ENCODE results near the gene GNAT1.

GNAT1 gene

DNA sequence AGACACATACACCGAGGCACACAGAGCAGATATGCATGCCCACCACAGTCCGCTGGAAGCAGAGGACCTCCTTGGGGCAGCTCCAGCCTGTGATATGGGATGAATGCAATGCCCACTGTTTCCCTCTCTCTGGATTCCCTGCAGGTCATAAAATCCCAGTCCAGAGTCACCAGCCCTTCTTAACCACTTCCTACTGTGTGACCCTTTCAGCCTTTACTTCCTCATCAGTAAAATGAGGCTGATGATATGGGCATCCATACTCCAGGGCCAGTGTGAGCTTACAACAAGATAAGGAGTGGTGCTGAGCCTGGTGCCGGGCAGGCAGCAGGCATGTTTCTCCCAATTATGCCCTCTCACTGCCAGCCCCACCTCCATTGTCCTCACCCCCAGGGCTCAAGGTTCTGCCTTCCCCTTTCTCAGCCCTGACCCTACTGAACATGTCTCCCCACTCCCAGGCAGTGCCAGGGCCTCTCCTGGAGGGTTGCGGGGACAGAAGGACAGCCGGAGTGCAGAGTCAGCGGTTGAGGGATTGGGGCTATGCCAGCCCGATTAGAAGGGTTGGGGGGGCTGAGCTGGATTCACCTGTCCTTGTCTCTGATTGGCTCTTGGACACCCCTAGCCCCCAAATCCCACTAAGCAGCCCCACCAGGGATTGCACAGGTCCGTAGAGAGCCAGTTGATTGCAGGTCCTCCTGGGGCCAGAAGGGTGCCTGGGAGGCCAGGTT is at the start of gene GNAT1:
GNAT1 (plus strand) TSS at position 675 of the 725 bp plus-strand sequence. CDS start 116 bp downstream, outside the sequence.
- no peak for TF ChIP-seq EZH2phosphoT487 (IDR thresholded peaks at IDR 0.05; ENCODE audit: low read depth)
- TF ChIP-seq, protein P1, sequence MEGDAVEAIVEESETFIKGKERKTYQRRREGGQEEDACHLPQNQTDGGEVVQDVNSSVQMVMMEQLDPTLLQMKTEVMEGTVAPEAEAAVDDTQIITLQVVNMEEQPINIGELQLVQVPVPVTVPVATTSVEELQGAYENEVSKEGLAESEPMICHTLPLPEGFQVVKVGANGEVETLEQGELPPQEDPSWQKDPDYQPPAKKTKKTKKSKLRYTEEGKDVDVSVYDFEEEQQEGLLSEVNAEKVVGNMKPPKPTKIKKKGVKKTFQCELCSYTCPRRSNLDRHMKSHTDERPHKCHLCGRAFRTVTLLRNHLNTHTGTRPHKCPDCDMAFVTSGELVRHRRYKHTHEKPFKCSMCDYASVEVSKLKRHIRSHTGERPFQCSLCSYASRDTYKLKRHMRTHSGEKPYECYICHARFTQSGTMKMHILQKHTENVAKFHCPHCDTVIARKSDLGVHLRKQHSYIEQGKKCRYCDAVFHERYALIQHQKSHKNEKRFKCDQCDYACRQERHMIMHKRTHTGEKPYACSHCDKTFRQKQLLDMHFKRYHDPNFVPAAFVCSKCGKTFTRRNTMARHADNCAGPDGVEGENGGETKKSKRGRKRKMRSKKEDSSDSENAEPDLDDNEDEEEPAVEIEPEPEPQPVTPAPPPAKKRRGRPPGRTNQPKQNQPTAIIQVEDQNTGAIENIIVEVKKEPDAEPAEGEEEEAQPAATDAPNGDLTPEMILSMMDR (IDR thresholded peaks at IDR 0.05; ENCODE audit: low read depth, low read length) = no peak
- Histone ChIP-seq H3K4me3 (ENCODE audit: low read length) (no peak within 1 kb of the TSS), H3K9me3 (ENCODE audit: insufficient read depth, low read length) (no peaks in the 10 kb centered on the region), H2AFZ (ENCODE audit: low read depth, low read length) (no peak within 1 kb of the TSS), H4K20me1 (ENCODE audit: insufficient read depth, low read length) (no peaks in the 10 kb centered on the region), H3K27me3 (ENCODE audit: low read depth, low read length) (no peaks in the 10 kb centered on the region), H3K27ac (ENCODE audit: low read length) (no peak within 1 kb of the TSS), H3K9ac (ENCODE audit: low read length) (no peak within 1 kb of the TSS), H3K79me2 (ENCODE audit: low read length) (no peaks in the 10 kb centered on the region), H3K36me3 (replicated peaks; ENCODE audit: low read depth, low read length) (no peaks in the 10 kb centered on the region), H3K4me1 (ENCODE audit: low read length) (no peaks in the 10 kb centered on the region), H3K4me2 (ENCODE audit: low read length) (no peak within 1 kb of the TSS)

DNA sequence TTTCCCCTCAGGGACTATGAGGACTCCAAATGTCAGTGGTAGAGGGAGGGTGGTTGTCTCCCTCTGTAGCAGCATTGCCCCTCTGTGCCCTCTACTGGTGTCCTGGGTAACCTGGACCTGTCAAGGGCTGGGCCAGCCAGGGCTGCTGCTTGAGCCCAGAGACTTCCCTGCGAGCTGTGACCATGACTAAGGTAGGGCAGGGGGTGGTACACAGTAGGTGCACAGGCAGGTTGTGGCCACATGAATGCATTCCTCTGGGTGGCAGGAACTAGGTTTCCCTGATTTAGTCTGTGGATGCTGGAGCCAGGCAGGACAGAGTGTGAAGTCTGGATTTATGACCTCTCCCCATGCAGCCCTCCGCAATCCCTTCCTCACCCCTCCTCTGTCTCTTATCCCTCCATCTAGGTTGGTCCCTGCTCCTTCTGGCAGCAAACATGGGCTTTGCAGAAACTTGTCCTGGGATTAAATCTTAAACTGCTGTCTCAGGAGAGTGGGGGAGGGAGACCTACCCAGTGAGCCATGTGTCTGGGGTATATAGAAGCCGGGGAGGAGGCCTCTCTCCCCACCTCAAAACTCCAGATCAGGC is 45.0 kb upstream of the GNAT1 start:
- Histone ChIP-seq H3K27ac (ENCODE audit: low read length) (no peak overlapping the region), H3K4me3 (ENCODE audit: low read length) (no peak overlapping the region), H3K9me3 (ENCODE audit: insufficient read depth, low read length) (no peaks in the 10 kb centered on the region), H3K79me2 (ENCODE audit: low read length) (no peaks in the 10 kb centered on the region), H2AFZ (ENCODE audit: low read depth, low read length) (no peak overlapping the region), H3K4me1 (ENCODE audit: low read length) (no peaks in the 10 kb centered on the region), H4K20me1 (ENCODE audit: insufficient read depth, low read length) (no peaks in the 10 kb centered on the region), H3K4me2 (ENCODE audit: low read length) (no peak overlapping the region), H3K27me3 (ENCODE audit: low read depth, low read length) (no peaks in the 10 kb centered on the region), H3K9ac (ENCODE audit: low read length) (no peak overlapping the region), H3K36me3 (replicated peaks; ENCODE audit: low read depth, low read length) (no peaks in the 10 kb centered on the region)
- no peak for TF ChIP-seq EZH2phosphoT487 (IDR thresholded peaks at IDR 0.05; ENCODE audit: low read depth)
- TF ChIP-seq, protein P1 (IDR thresholded peaks at IDR 0.05; ENCODE audit: low read depth, low read length) = 0 out of 2 replicates have a peak, but pooled peaks have one; percentile 6

DNA sequence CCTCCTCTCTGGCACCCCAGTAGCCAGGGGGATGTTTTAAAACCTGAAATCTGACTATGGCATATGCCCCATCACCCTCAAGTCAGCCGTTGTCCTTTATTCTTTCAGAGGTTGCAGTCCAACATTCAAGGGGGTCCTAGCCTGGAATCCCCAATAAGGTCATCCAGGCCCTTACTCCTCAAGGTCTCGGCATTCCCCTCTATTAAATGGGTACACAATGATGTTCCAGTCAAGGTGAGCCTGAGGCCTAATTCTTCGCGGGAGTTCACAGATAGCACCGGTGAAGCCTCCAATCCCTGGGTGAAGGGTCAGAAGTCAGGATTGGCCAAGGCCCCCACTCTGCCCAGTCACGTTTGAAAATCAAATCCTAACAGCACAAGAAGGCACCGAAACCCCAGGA is 44.4 kb upstream of the GNAT1 start:
- Histone ChIP-seq H4K20me1 (ENCODE audit: insufficient read depth, low read length) (no peaks in the 10 kb centered on the region), H3K36me3 (replicated peaks; ENCODE audit: low read depth, low read length) (no peaks in the 10 kb centered on the region), H3K79me2 (ENCODE audit: low read length) (no peaks in the 10 kb centered on the region), H3K4me3 (ENCODE audit: low read length) (no peak overlapping the region), H3K4me2 (ENCODE audit: low read length) (no peak overlapping the region), H3K4me1 (ENCODE audit: low read length) (no peaks in the 10 kb centered on the region), H2AFZ (ENCODE audit: low read depth, low read length) (no peak overlapping the region), H3K27me3 (ENCODE audit: low read depth, low read length) (no peaks in the 10 kb centered on the region), H3K9ac (ENCODE audit: low read length) (no peak overlapping the region), H3K27ac (ENCODE audit: low read length) (no peak overlapping the region), H3K9me3 (ENCODE audit: insufficient read depth, low read length) (no peaks in the 10 kb centered on the region)
- TF ChIP-seq, protein P1 (IDR thresholded peaks at IDR 0.05; ENCODE audit: low read depth, low read length) = no peak
- TF ChIP-seq EZH2phosphoT487 (IDR thresholded peaks at IDR 0.05; ENCODE audit: low read depth) = no peak

DNA sequence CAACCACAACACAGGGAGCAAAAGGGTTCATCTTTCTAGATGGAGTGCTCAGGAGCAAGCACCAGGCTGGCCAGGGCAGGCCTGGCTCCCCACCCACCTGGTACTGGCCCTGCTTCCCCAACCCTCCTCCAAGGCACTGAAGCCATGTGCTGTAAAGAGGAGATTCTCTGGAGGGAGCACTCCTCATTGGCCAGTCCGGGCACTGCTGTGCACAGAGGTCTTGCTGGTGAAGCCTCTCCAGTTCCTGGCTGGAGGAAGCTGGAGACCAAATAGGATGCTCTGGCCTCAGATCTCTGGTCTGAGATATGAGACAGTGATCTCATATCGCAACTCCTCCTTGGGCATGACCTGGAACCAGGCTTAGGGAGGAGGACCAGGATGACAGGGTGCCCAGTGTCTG is 44.0 kb upstream of the GNAT1 start:
- Histone ChIP-seq H3K79me2 (ENCODE audit: low read length) (no peaks in the 10 kb centered on the region), H3K36me3 (replicated peaks; ENCODE audit: low read depth, low read length) (no peaks in the 10 kb centered on the region), H3K4me3 (ENCODE audit: low read length) (no peak overlapping the region), H3K4me1 (ENCODE audit: low read length) (no peaks in the 10 kb centered on the region), H3K27ac (ENCODE audit: low read length) (no peak overlapping the region), H2AFZ (ENCODE audit: low read depth, low read length) (no peak overlapping the region), H4K20me1 (ENCODE audit: insufficient read depth, low read length) (no peaks in the 10 kb centered on the region), H3K9ac (ENCODE audit: low read length) (no peak overlapping the region), H3K4me2 (ENCODE audit: low read length) (no peak overlapping the region), H3K27me3 (ENCODE audit: low read depth, low read length) (no peaks in the 10 kb centered on the region), H3K9me3 (ENCODE audit: insufficient read depth, low read length) (no peaks in the 10 kb centered on the region)
- no peak for TF ChIP-seq EZH2phosphoT487 (IDR thresholded peaks at IDR 0.05; ENCODE audit: low read depth)
- TF ChIP-seq, protein P1 (IDR thresholded peaks at IDR 0.05; ENCODE audit: low read depth, low read length) = no peak

All from OCI-LY3 (cell line).